Osteocyte (in vitro differentiated cells): ENCODE results near the gene IFI44. TPM values are rescaled to one million over a fixed set of nuclear protein-coding genes. Genes with fewer than 3 reads are reported as not detected.
A peak's percentile ranks its signal among the peaks of the same experiment; 100 is the strongest.

ENCODE experiments used
- DNase-seq: peaks from one replicate; pipeline ENCODE4 v3.0.0; 2021; ENCODE audit warnings: mixed read lengths; ENCODE audit not compliant: unreplicated experiment; ENCODE audit errors: extremely low spot score
- H3K27ac Mint-ChIP-seq: one replicate; pipeline ENCODE4 v1.8.0; 2021; ENCODE audit warnings: mild to moderate bottlenecking, mixed read lengths; ENCODE audit not compliant: unreplicated experiment
- H3K27me3 Mint-ChIP-seq: one replicate; pipeline ENCODE4 v1.8.0; 2021; ENCODE audit warnings: mixed read lengths; ENCODE audit not compliant: unreplicated experiment
- H3K36me3 Mint-ChIP-seq: one replicate; pipeline ENCODE4 v1.8.0; 2021; ENCODE audit warnings: mixed read lengths; ENCODE audit not compliant: unreplicated experiment
- H3K4me1 Mint-ChIP-seq: one replicate; pipeline ENCODE4 v1.8.0; 2021; ENCODE audit warnings: mixed read lengths; ENCODE audit not compliant: unreplicated experiment
- H3K4me3 Mint-ChIP-seq: one replicate; pipeline ENCODE4 v1.8.0; 2021; ENCODE audit warnings: mild to moderate bottlenecking, moderate library complexity, mixed read lengths; ENCODE audit not compliant: unreplicated experiment
- H3K9me3 Mint-ChIP-seq: one replicate; pipeline ENCODE4 v1.8.0; 2021; ENCODE audit warnings: mixed read lengths; ENCODE audit not compliant: unreplicated experiment
- CTCF ChIP-seq: fragments of 200-600 bp; sonication (generic); IDR thresholded peaks from 2 replicates; pipeline ENCODE4 v1.5.0; 2021; ENCODE audit warnings: antibody characterized with exemption, mild to moderate bottlenecking, moderate library complexity
- total RNA-seq: library from RNA; stranded (reverse); gene quantifications from 2 replicates; pipeline ENCODE4 v1.2.1, GENCODE V29; 2021

IFI44 gene
- total RNA-seq, 1 donor from 2014 or later: 19.7 TPM

DNA sequence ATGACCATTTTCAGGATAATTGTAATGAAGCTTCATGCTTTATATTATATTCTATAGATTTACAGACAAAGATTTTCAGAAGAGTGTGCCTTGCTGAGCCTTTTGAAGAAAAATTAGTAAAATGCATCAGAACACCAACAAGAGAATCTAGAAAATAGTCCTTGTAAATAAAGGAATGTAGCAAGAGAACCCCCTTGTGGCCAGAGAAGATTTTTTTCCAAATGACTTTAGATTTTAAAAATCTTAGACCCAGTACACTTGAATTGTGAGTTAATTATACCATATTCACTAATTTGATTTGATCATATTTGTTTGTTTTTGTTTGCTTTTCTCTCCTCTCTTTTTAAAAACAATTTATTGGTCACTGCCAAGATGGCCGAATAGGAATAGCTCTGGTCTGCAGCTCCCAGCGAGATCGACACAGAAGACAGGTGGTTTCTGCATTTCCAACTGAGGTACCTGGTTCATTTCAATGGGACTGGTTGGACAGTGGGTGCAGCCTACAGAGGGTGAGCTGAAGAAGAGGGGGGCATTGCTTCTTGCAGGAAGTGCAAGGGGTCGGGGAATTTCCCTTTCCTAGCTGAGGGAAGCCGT lies 42.2 kb upstream of the IFI44 start:
- Mint-ChIP-seq H3K36me3 (no peaks in the 10 kb centered on the region), H3K9me3 (no peaks in the 10 kb centered on the region), H3K4me1 (no peaks in the 10 kb centered on the region), H3K27me3 (peaks cover 31% of the 10 kb centered on the region), H3K4me3 (no peak overlapping the region), H3K27ac (no peak overlapping the region)
- DNase-seq: no peak
- TF ChIP-seq CTCF: peak; percentile 72

- H3K4me3 Mint-ChIP-seq: no peak overlapping the region
- no peaks in the 10 kb centered on the region for H3K36me3 Mint-ChIP-seq
- no peaks in the 10 kb centered on the region for H3K4me1 Mint-ChIP-seq
- H3K9me3 Mint-ChIP-seq: no peaks in the 10 kb centered on the region
- no peak overlapping the region for H3K27ac Mint-ChIP-seq
- DNase-seq: no peak
- TF ChIP-seq CTCF: no peak
- H3K27me3 Mint-ChIP-seq: peaks cover 31% of the 10 kb centered on the region
Measured at GRCh38 chr1:78607944-78608343, 41.7 kb upstream of the IFI44 start.

GRCh38 chr1:78617615-78618026 lies 32.0 kb upstream of the IFI44 start:
- Mint-ChIP-seq H3K9me3 (no peaks in the 10 kb centered on the region), H3K4me3 (no peak overlapping the region), H3K27ac (no peak overlapping the region), H3K4me1 (peaks cover 35% of the 10 kb centered on the region), H3K36me3 (no peaks in the 10 kb centered on the region), H3K27me3 (peaks cover 5% of the 10 kb centered on the region)
- DNase-seq: no peak
- peak; percentile 88 for TF ChIP-seq CTCF

- H3K4me1 Mint-ChIP-seq: peaks cover 35% of the 10 kb centered on the region
- peaks cover 3% of the 10 kb centered on the region for H3K36me3 Mint-ChIP-seq
- H3K4me3 Mint-ChIP-seq: peak overlapping the region; percentile 67
- no peaks in the 10 kb centered on the region for H3K9me3 Mint-ChIP-seq
- TF ChIP-seq CTCF: no peak
- peaks cover 5% of the 10 kb centered on the region for H3K27me3 Mint-ChIP-seq
- H3K27ac Mint-ChIP-seq: peak overlapping the region; percentile 70
- no peak for DNase-seq
Measured at GRCh38 chr1:78619032-78619431, 30.6 kb upstream of the IFI44 start.

DNA sequence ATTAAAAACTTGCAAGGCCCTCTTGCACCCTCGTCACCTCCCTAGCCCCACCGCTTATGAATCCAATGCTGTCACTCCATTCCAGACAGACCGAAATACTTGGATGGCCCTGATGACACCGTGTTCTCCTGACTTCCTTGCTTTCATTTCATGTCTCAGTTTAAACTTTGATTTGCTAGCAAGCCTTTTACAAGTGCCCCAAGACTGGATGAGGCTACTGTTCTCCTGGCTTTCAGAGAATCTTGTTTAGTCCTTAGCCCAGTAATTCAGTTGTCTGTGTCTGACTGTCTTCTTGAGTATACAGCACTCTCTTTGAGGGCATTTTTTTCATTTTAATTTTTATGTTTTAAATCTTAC lies 30.2 kb upstream of the IFI44 start:
- H3K36me3 Mint-ChIP-seq: peaks cover 6% of the 10 kb centered on the region
- peaks cover 3% of the 10 kb centered on the region for H3K9me3 Mint-ChIP-seq
- peaks cover 5% of the 10 kb centered on the region for H3K27me3 Mint-ChIP-seq
- peak overlapping the region; percentile 70 for H3K27ac Mint-ChIP-seq
- peak overlapping the region; percentile 67 for H3K4me3 Mint-ChIP-seq
- peaks cover 35% of the 10 kb centered on the region for H3K4me1 Mint-ChIP-seq
- DNase-seq: no peak
- TF ChIP-seq CTCF: no peak
